ENCODE data around the gene ZSWIM8.
A peak's percentile ranks its signal among the peaks of the same experiment; 100 is the strongest.

ZSWIM8 gene

DNA sequence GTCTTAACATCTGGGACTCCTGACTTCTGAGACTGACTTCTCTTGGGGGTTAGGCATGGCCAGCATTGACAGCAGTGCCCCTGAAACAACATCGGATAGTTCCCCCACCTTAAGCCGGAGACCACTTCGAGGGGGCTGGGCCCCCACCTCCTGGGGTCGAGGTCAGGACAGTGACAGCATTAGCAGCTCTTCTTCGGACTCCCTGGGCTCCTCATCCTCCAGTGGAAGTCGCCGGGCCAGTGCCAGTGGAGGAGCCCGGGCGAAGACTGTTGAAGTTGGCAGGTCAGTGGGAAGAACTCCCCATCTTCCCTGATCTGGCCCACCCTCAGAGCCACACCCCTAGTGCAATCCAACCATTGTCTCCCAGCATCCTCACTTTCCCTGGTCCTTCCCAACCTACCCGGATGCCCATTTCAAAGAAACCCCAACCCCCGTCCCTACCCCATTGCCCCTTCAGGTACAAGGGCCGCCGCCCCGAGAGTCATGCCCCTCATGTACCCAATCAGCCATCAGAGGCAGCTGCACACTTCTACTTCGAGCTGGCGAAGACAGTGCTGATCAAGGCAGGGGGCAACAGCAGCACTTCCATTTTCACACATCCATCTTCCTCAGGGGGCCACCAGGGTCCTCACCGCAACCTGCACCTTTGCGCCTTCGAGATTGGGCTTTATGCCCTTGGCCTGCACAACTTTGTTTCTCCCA is 12.1 kb downstream of the ZSWIM8 start:
- no peak for DNase-seq (ENCODE audit: low spot score)

DNA sequence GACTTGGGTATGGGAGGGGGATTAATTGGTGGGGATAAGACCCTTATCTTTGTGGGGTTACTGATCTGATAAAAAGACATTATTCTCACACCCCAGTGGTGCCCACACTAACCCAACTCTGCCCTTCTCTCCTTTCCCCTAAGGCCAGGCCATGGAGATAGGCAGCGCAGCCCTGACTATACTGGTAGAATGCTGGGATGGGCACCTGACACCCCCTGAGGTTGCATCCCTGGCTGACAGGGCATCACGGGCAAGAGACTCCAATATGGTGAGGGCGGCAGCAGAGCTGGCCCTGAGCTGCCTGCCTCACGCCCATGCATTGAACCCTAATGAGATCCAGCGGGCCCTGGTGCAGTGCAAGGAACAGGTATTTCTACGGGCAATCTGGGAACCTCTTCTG is 12.7 kb downstream of the ZSWIM8 start:
- no peak for DNase-seq (ENCODE audit: low spot score)

DNA sequence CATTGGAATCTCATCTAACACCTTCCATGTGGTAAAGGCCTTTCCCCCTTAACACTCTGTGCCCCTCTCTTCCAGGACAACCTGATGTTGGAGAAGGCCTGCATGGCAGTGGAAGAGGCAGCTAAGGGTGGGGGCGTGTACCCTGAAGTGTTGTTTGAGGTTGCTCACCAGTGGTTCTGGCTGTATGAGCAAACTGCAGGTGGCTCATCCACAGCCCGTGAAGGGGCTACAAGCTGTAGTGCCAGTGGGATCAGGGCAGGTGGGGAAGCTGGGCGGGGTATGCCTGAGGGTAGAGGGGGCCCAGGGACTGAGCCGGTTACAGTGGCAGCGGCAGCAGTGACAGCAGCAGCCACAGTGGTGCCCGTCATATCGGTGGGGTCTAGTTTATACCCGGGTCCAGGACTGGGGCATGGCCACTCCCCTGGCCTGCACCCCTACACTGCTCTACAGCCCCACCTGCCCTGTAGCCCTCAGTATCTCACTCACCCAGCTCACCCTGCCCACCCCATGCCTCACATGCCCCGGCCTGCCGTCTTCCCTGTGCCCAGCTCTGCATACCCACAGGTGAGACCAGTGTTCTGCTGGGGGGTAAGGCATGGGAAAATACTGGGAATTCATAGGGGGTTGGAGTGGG is 13.6 kb downstream of the ZSWIM8 start:
- DNase-seq (ENCODE audit: low spot score): no peak

DNA sequence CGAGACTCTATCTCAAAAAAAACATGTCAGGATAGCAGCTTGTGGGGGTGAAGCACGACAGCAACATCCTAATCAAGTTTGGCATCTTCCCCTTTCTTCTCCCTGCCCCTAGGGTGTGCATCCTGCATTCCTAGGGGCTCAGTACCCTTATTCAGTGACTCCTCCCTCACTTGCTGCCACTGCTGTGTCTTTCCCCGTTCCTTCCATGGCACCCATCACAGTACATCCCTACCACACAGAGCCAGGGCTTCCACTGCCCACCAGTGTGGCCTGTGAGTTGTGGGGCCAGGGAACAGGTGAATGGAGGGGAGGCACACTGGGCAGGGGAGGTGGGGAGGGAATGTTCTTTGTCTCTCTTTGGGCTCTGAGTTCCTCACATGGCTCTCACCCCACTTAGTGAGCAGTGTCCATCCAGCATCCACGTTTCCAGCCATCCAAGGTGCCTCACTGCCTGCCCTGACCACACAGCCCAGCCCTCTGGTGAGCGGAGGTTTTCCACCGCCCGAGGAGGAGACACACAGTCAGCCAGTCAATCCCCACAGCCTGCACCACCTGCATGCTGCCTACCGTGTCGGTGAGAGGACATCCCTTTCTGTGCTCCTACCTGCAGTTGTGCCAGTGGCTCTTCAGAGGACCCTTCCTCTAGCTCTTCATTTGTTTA is 14.6 kb downstream of the ZSWIM8 start:
- DNase-seq (ENCODE audit: low spot score): no peak

DNA sequence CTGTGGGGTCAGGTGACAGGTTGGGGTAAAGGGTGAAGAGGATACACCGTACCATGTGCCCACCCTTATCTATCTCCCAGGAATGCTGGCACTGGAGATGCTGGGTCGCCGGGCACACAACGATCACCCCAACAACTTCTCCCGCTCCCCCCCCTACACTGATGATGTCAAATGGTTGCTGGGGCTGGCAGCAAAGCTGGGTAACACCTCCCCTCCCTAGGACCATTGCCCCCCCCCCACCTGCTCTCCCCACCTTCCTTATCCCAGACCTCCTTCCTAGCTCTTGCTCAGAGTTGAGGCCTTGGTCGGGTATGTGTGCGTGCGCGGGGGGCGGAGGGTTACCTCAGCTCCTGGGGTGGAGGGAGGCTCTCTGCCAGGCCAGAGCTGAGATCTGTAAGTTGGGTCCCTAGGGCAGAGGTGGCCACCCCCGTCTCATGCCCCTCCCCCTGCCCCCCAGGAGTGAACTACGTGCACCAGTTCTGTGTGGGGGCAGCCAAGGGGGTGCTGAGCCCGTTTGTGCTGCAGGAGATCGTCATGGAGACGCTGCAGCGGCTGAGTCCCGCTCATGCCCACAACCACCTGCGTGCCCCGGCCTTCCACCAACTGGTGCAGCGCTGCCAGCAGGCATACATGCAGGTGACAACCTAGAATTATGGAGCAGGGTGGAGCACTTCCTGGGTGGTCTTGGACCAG is 15.3 kb downstream of the ZSWIM8 start:
- DNase-seq (ENCODE audit: low spot score): no peak

DNA sequence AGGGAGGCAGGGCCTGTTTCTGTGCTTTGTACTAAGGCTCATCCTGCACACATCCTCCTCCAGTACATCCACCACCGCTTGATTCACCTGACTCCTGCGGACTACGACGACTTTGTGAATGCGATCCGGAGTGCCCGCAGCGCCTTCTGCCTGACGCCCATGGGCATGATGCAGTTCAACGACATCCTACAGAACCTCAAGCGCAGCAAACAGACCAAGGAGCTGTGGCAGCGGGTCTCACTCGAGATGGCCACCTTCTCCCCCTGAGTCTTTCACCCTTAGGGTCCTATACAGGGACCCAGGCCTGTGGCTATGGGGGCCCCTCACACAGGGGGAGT is 15.8 kb downstream of the ZSWIM8 start:
- DNase-seq (ENCODE audit: low spot score): no peak

DNA sequence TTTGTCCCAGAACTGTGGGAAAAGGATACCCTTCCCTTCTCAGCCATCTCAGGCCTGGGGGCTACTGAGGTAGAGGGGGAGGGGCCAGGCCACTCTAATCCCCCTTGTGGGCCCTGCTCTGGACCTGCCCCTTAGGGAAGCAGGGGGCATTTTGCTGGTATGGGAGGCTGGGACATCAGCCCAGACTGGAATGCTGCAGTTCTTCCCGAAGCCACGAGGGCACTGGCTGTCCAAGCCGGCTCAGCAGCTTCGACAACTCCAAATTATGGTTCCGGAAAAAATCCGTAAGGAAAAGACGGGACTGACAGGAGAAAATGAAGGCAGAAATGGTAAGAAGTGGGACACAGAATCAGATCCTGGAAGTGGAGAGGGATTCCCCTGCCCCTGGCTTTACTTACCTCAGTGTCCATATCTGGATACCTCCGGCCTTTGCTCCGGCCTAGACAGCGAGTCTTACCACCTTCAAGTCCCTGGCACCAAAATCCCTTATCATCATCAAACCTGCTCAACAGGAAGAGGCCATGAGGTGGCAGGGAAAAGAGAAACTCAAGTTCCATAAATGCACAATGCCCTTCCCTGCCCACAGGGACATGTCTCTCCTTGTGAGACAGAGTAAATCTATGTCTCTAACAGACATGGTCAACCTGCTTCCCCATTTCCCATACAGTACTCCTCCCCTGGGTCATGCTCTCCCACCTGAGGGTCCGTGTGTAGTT is 17.0 kb downstream of the ZSWIM8 start:
- DNase-seq (ENCODE audit: low spot score): no peak

DNA sequence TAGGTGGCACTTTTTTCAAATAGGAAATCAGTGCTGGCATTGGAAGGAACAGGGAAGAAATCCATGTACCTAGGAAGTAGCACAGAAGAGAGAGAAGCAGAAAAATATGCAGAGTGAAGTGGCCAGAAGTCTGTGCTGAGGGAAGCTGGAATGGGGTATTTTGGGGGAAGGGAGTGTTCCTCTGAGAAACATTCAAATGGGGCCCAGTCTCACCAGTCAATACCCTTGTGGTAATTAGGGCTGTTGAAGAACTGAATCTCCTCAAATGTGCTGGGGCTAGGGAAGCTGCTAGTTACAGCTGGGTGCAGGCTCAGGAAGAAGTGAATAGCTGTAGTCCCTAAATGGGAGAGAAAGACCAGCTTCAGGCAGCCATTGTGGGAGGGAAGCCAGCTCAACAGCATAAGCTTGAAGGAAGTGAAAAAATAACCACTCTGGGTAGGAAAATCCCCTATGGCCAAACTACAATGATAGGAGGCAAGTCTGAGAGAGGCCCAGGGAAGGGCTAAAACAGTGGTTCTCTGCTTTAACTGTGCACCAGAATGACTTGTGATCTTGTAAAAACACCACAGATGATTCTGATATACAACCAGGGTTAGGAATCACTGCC is 18.4 kb downstream of the ZSWIM8 start:
- no peak for DNase-seq (ENCODE audit: low spot score)

DNA sequence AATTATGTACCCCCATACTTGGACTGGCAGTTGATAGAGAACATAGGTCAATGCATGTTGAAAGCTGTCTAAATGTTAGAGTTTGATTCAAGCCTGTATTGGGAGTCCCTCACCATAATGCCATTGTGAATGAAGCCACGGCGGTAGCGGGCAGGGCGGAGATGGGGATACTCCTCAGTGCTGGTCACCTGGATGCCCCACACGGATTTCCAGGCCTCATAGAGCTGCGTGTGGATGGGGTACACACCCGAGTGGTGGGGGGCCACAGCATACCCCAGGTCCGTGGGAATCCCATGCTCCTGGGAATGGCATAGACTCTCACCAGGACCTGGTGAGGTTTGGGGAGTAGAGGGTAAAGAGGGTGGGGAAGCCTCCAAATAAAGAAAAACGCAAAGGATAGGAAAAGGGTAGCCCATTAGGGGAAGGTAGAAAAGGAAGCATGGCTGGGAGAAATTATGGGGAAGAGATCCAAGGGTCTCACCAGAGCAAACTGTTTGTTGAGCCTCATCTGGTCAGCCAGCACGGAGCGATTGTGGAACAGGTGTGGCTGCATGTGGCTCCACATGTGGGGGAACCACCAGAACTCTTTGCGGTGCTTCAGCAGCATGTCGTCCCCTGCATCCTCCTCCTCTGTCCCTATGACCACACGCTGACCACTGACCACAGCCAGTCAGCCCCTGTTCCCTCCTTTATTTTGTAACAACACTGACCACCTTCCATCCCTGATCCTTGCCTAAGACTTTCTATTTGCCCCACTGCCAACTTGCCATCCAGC is 21.0 kb downstream of the ZSWIM8 start:
- DNase-seq (ENCODE audit: low spot score): no peak

DNA sequence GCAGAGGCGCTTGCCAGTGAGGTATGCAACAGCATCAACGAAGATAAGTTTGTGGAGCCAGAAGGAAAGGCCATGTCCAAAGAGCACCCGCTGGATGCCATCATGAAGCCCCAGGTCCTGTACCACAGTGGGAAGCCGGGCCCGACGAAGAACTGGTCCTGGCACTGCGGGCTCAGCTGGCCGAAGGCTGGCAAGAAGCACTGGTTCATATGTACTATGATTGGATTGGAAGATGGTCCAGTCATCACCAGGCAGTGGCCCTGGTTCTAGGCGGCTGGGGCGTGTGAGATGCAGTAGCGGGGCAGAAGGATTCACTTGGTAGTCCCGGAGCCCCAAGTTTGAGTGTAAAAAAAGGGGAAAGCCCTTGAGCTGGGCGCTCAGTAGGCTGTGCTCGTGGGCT is 22.1 kb downstream of the ZSWIM8 start:
- no peak for DNase-seq (ENCODE audit: low spot score)

DNA sequence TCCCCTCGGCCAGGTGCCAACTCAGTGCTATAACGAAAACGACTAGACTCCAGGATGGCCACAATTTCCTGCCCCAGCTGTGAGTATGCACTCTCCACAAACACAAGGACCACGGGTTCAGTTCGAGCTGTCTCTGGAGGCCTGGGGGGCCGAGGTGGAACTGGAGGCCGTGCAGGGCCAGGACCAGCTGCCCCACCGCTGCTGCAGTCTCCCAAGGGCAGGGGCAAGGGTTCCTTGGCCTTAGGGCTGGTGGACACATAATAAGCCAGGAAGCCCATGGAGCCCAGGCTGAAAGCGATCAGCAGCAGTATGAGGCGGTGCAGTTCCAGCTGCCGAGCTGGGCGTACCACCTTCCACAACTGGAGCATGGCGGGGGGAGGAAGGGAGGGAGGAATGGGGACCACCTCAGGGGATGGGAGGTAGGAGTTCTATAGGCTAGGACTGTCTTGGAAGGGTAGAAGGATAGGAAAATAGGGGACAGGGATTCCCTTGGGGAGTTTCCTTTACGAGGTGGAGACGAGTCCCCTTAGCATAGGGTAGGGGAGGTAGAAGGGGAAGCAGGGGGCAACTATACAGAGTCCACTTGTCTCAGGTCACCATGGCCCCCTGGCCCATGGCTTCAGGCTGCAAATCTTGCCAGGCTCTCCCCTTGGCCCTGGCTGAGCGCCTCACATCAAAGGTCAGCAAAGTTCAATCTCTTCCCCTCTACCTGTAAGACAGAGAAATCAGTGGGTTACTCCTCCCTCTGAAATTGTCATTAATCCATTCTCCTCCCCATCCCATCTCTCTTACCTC is 22.8 kb downstream of the ZSWIM8 start:
- no peak for DNase-seq (ENCODE audit: low spot score)

DNA sequence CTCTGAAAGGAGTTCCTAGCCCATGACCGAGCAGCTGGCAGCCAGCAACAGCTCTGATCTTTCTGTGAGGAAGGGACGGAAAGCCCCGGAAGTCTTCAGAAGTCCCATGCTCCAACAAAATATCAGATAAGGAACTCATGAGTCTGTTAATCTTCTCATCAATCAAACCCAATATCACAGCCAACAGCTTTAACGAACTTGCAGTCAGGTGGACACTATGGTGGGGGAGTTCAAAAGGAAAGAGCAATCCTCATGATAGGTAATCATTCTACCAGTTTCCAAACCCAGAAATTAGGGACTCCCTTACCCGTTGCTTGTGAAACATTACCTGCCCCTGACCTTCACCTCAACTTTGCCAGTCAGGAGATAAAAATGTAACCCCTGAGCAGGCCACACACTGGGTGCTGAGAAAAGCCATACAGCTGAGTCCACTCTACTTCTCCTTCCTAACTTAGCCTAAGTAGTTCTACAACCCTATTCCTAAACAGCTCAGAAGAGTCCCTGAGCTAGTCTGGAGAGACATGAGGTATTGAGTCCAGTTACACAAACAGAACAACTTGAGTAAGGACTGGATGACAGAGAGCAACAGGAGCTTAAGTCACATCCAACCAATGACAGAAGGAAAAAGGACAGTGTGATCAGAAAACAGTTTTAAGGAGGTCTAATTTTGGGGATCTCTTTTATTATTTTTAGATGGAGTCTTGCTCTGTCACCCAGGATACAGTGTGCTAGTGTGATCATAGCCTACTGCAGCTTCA is 23.8 kb downstream of the ZSWIM8 start:
- DNase-seq (ENCODE audit: low spot score): no peak

DNA sequence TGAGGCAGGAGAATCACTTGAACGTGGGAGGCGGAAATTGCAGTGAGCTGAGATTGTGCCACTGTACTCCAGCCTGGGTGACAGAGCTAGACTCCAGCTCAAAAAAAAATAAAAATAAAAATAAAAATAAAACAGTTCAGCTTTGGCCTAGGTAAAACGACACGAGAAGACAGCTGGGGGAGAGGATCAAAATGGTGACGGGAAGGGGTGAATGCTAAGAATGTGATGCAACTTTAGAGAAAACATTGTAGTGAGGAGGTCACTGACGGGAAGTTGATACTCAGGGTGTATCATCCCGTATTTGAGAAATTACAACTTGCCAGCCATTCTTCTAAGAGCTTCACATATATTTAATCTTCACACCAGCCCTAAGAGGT is 24.9 kb downstream of the ZSWIM8 start:
- no peak for DNase-seq (ENCODE audit: low spot score)

DNA sequence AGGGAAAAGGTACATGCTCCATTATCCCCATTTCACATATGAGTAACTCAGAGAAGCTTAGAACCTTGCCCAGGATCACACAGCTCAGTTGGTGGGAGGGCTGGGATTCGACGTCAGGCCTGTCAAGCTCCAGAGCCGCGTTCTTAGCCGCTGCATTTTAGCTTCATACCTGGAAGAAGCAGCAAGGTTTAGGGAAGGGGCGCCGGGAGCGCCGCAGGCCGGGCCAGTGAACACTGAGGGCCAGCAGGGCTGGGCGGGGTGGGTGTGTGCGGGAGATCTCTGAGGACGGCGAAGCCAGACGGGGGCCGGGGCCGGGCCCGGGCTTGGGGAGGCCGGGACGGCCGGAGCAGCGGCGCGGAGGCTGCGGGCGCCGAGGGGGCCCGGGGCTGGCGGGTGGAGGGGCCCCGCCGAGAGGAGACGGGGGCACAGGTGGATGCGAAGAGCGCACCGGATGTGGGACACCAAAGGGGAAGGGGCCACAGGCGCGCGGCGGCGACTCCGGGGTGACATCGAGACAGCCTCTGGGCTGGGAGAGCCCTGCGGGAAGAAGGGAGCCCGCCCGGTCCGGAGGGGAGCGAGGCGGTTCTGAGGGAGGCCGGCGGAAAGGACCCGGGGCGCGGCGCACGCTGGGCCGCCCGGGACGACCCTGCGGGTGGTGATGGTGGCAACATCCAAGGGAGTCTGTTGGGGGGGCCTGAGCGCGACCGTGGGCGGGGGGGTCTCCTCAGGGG is 25.5 kb downstream of the ZSWIM8 start:
- DNase-seq (ENCODE audit: low spot score): peak; percentile 41

DNA sequence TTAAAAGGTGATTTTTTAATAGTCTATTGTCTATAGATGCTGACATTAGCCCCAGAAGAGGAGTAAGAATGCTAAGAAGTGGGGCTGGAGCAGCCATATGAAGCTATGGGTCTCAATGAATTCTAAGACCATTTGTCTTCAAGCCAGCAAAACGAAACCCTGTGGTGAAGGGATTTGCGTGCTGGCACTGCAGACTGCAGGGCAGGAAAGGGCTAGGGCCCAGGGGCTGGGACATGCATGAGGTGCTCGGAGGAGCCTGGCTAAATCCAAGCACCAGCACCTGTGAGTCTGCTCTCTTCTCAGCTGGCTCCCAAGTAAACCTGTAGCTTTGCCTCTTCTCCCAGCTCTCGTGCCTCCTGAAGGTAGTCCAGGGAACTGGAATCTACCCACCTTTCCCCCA is 27.3 kb downstream of the ZSWIM8 start:
- DNase-seq (ENCODE audit: low spot score): no peak

DNA sequence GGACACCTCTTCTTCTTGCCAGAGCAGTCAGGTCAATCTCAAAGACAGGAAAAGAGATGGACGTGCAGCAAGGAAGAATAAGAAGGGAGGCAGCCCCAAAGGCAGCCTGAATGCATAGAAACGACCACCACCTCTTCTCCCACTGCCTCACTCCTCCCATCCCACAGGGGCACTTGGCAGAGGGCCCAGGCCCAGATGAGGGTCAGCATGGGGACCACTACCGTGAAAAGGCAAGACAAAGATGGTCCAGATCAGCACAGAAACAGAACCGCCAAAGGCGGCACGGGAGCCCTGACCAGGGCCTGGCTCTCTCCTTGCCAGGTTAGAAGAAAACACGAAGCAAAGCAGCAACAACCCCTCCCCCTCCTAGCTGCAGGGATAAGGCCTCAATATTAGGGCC is 27.9 kb downstream of the ZSWIM8 start:
- DNase-seq (ENCODE audit: low spot score): no peak

DNA sequence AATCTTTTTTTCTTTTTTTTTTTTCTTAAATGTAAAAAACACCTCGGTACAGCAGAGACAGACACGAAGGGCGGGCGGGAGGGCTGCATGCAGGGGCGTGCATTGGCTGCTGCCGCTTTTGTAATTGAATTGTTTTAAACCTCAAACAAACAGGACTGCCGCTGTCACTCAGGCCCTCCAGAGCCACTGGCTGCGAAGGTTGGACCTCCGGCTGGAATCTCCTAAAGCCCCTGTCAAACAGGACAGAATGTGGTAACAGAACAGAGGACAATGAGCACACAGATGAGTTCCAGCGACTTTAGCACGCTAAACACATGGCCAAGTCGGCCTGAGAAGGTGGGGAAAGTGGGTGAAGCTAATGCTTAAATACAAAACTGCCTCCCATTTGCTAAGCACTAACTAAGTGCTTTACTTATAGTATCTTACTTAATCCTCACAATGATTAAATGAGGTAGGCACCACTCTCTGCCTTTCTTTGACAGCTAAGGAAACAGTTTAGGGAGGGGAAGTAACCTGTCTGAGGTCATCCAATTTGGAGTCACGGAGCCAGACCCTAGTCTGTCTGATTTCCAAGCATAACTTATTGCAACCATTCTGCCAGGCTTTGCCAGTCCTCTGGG is 29.0 kb downstream of the ZSWIM8 start:
- no peak for DNase-seq (ENCODE audit: low spot score)

DNA sequence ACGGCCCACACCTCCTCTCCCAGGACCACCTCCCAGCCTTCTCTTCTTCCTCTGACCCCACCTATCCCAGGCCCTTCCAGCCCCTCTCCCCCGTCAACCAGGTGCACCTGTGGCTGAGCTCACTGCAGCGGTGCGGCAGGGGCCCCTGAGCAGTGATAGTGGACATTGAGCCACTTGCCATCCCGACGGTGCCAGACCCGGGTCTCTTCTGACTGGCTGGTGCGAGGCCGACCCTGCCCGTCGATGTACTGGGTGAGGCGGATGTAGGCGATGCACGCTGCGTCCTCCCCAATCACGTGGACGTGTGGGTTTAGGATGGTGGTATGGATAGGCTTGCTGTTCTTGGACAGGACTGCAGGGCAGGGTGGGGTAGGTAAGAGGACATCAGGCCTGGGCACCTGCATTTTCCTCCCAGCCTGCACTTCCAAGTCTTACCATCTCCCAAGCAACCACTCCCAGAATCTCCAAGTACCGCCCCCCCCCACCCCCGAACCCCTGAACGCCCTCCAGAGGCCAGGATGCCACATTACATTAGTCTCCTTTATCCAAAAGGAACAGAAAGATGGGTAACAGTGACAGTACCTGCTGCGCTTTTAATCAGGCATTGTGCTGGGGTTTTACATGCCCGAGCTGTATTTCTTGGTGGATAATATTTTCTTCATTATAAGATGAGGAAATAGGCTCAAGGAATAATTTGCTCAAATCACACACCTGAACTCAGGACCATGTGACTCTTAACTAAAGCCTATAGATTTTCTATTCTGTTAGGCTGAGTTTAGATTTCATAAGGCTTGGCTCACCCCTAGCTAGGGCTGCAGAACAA is 29.7 kb downstream of the ZSWIM8 start:
- DNase-seq (ENCODE audit: low spot score): no peak
